Gastrocnemius medialis (tissue), 4 donors: ENCODE data around the gene EPN3. TPM values are rescaled to one million over a fixed set of nuclear protein-coding genes. Genes with fewer than 3 reads are reported as not detected.

Experiments used
- ATAC-seq, 2 donors: fragments of 150-250 bp; one replicate each; pipeline ENCODE4 v1.9.1; 2016
- DNase-seq, 2 donors: peaks; one replicate each; pipeline ENCODE4 v3.0.0-alpha.2; 2019
- H3K27ac ChIP-seq, 4 donors: fragments of 200-600 bp; sonication (generic); 1 replicate in 1 of 4; 2 replicates in 3 of 4; pipeline ENCODE4 v1.5.1; 2016 to 2018; ENCODE audit warnings: mild to moderate bottlenecking in 2 of 4, moderate library complexity in 1 of 4
- H3K27me3 ChIP-seq, 3 donors: fragments of 200-600 bp; sonication (generic) in 2 of 3; 1 replicate in 1 of 3; 2 replicates in 2 of 3; pipeline versions ENCODE4 v1.5.1 to v1.6.0; 2016 to 2019; ENCODE audit warnings: mild to moderate bottlenecking in 1 of 3, moderate library complexity in 1 of 3
- H3K36me3 ChIP-seq, 2 donors: fragments of 200-600 bp; sonication (generic) in 1 of 2; one replicate each; pipeline ENCODE4 v1.5.1; 2017 to 2018
- H3K4me1 ChIP-seq, 2 donors: fragments of 200-600 bp; sonication (generic) in 1 of 2; one replicate each; pipeline ENCODE4 v1.5.1; 2016 to 2017; ENCODE audit warnings: mild to moderate bottlenecking in 2 of 2
- H3K4me3 ChIP-seq, 4 donors: fragments of 200-600 bp; sonication (generic) in 3 of 4; 1 replicate in 1 of 4; 2 replicates in 3 of 4; pipeline ENCODE4 v1.5.1; 2016 to 2019; ENCODE audit warnings: mild to moderate bottlenecking in 2 of 4
- H3K9me3 ChIP-seq, 3 donors: fragments of 200-600 bp; sonication (generic) in 2 of 3; 1 replicate in 1 of 3; 2 replicates in 2 of 3; pipeline ENCODE4 v1.5.1; 2016 to 2019
- POLR2A ChIP-seq, 2 donors: fragments of 450-650 bp; IDR thresholded peaks; one replicate each; pipeline ENCODE4 v1.6.1; 2017; ENCODE audit warnings: antibody characterized with exemption in 2 of 2, mild to moderate bottlenecking in 2 of 2, moderate library complexity in 2 of 2
- in situ Hi-C, 4 donors: fragments of 200-750 bp; cut with MboI; loops; one replicate each; pipeline versions ENCODE4 v1.15.0 to v1.8.0; 2017; ENCODE audit warnings: low sequenced_read_pairs in 4 of 4
- intact Hi-C: fragments of 100-400 bp; cut with DNase I; formaldehyde crosslinking; loops from one replicate; pipeline ENCODE4 v1.15.1; 2023; ENCODE audit warnings: low total_unique reads
- total RNA-seq, 4 donors: library from RNA; depleted of rRNA; stranded (reverse); fragments of >200 nt; gene quantifications; one replicate each; pipeline versions ENCODE4 v1.1.0 to v1.2.3, GENCODE V29; 2016
- TF ChIP-seq, protein P1 (sequence below), 5 experiments: fragments of 450-650 bp in 3 of 5; fragments of 200-600 bp in 2 of 5; sonication (generic) in 2 of 5; IDR thresholded peaks in 4 of 5; conservative IDR thresholded peaks in 1 of 5; 1 replicate in 4 of 5; 2 replicates in 1 of 5; pipeline ENCODE4 v1.5.1; 2016 to 2019; ENCODE audit warnings: antibody characterized with exemption in 5 of 5, mild to moderate bottlenecking in 3 of 5, moderate library complexity in 3 of 5

The EPN3 gene
- total RNA-seq, 4 donors from 2014 or later = not detected

DNA sequence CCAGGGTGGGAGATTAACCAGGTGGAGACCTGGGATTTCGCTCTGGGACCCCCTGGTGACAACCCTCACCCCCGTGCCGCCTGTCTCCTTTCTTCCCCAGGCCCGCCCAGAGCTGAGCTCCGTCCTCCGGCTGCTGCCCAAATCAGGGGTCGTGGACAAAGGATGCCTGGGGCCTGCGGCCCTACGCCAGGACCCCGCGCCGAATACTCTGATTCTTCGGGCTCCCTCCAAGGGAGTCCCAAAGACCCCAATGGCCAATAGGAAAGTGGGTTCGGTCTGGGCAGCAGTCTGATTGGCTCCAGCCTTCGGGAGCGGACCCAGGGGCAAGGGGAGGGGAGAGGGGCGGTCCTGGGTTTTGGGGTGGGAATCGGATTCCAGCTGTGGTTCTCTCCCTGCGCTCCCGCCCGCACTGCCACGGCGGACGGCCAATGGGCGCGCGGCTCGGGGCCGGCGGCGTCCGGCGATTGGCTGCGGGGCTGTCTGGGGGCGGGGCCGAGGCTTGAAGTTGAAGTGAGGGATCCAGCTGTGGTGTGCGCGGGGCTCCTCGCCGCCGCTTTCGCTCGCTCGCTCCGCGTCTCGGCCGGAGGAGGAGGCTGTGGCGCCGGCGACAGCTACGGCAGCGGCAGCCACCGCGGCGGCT, 27.8 kb downstream of the EPN3 start, which contains the start of gene CACNA1G:
CACNA1G (plus strand) TSS at position 531 of the 640 bp plus-strand sequence. CDS start 745 bp downstream, outside the sequence.
- no peak within 1 kb of the TSS for H3K27ac ChIP-seq
- DNase-seq (peak; percentile 80 to 81), ATAC-seq (peak; percentile 84 to 85)
- TF ChIP-seq, protein P1, sequence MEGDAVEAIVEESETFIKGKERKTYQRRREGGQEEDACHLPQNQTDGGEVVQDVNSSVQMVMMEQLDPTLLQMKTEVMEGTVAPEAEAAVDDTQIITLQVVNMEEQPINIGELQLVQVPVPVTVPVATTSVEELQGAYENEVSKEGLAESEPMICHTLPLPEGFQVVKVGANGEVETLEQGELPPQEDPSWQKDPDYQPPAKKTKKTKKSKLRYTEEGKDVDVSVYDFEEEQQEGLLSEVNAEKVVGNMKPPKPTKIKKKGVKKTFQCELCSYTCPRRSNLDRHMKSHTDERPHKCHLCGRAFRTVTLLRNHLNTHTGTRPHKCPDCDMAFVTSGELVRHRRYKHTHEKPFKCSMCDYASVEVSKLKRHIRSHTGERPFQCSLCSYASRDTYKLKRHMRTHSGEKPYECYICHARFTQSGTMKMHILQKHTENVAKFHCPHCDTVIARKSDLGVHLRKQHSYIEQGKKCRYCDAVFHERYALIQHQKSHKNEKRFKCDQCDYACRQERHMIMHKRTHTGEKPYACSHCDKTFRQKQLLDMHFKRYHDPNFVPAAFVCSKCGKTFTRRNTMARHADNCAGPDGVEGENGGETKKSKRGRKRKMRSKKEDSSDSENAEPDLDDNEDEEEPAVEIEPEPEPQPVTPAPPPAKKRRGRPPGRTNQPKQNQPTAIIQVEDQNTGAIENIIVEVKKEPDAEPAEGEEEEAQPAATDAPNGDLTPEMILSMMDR (IDR thresholded peaks at IDR 0.05 in 4 of 5, conservative IDR thresholded peaks at IDR 0.05 in 1 of 5) = no peak
- TF ChIP-seq POLR2A (IDR thresholded peaks at IDR 0.05) = peak in 1 of 2 donors; percentile 26
- peak within 1 kb of the TSS; percentile 38 to 76 (median 54) for H3K4me3 ChIP-seq
- in situ Hi-C loops = no loop called here
- peaks cover 14 to 32% of the 10 kb centered on the region in 2 donors for H3K4me1 ChIP-seq
- intact Hi-C loops = no loop called here
- no peaks in the 10 kb centered on the region for H3K9me3 ChIP-seq
- H3K27me3 ChIP-seq = peaks cover 54 to 72% (median 67%) of the 10 kb centered on the region in 3 donors
- H3K36me3 ChIP-seq = no peaks in the 10 kb centered on the region

DNA sequence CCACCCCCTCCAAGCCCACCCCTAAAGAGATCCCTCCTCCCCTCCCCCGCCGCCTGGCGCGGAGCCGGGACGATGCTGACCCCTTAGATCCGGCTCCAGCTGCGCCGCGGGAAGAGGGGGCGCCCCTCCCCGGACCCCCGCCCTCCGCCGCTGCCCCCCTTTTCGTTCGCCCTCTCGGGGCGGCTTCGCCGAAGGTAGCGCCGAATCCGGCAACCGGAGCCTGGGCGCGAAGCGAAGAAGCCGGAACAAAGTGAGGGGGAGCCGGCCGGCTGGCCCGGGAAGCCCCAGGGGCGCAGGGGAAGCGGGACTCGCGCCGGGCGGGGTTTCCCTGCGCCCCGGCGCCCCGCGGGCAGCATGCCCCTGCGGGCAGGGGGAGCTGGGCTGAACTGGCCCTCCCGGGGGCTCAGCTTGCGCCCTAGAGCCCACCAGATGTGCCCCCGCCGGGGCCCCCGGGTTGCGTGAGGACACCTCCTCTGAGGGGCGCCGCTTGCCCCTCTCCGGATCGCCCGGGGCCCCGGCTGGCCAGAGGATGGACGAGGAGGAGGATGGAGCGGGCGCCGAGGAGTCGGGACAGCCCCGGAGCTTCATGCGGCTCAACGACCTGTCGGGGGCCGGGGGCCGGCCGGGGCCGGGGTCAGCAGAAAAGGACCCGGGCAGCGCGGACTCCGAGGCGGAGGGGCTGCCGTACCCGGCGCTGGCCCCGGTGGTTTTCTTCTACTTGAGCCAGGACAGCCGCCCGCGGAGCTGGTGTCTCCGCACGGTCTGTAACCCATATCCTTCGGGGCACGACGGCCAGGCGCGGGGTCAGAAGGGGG, 28.6 kb downstream of the EPN3 start:
- TF ChIP-seq, protein P1 (IDR thresholded peaks at IDR 0.05 in 4 of 5, conservative IDR thresholded peaks at IDR 0.05 in 1 of 5) = no peak
- TF ChIP-seq POLR2A (IDR thresholded peaks at IDR 0.05) = no peak
- Histone ChIP-seq H3K36me3 (no peaks in the 10 kb centered on the region), H3K4me1 (peaks cover 14 to 32% of the 10 kb centered on the region in 2 donors), H3K9me3 (no peaks in the 10 kb centered on the region), H3K4me3 (peak overlapping the region; percentile 38 to 76 (median 54)), H3K27me3 (peaks cover 57 to 80% (median 75%) of the 10 kb centered on the region in 3 donors), H3K27ac (no peak overlapping the region)
- no peak for ATAC-seq
- intact Hi-C loops (no loop called here), in situ Hi-C loops (no loop called here)
- DNase-seq = no peak

DNA sequence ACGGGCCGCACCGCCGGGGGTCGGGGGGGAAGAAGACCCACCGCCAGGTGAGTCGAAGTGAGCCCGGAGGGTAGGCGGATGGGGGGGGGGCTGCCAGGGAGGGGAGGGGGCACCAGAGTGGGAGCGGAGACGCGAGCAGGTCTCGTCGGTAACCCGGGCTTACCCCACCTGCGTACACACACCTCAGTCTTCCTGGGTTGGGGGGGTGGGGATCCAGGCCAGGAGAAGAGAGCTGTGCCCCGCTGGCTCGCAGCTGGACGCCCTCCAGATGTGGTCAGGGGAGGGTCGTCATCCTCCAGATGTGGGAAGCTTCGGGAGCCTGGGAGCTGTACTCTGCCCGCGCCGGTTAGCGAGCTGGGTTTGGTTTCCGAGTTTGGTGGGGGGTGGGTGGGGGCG, 29.2 kb downstream of the EPN3 start:
- in situ Hi-C loops (no loop called here), intact Hi-C loops (no loop called here)
- no peak overlapping the region for H3K27ac ChIP-seq
- H3K4me3 ChIP-seq = peak overlapping the region in 1 of 4 donors; percentile 55
- ATAC-seq (no peak), DNase-seq (no peak)
- H3K9me3 ChIP-seq = no peaks in the 10 kb centered on the region
- H3K36me3 ChIP-seq = no peaks in the 10 kb centered on the region
- H3K27me3 ChIP-seq = peaks cover 60 to 86% (median 76%) of the 10 kb centered on the region in 3 donors
- peaks cover 14 to 32% of the 10 kb centered on the region in 2 donors for H3K4me1 ChIP-seq
- TF ChIP-seq, protein P1 (IDR thresholded peaks at IDR 0.05 in 4 of 5, conservative IDR thresholded peaks at IDR 0.05 in 1 of 5) = no peak

DNA sequence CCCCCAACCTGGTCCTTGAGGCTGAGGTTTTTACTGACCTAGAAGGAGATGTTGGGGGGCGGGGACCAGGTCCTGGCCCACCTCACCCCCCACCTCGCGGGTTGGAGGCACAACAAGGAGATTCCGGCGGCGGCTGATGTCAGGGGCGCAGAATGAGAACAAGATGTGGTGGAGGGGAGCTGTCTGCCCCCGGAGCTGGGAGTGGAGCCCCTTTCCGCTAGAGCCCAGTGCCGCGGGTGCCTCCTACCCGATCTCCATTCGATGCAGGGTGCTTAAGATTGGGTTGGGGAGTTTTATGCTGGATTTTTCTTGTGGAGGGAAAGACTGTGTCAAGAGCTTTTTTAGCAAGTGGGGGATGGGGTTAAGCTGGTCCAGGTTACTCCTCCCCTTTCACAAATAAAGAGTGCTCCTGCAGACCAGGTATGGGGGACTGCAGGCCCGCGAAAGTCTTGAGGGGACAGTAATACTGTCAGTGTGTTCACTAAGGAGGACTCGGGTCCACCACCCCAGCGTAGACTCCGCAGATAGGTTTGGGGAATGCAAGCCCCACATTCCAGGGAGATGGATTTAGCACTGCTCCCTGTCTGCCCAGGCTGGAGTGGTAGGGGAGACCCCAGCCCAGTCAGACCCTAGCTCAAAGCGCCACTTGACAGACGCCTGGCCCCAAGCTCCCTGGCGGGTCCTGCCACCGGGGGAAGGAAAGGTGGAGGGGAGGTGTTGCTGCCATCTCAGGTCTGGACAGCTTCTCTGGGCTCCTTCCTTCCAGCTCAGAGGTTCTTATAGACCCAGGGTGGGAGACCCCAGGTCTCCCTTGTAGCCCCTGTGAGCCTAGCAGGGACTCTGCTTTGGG, 29.9 kb downstream of the EPN3 start:
- no peak for ATAC-seq
- in situ Hi-C loops (no loop called here), intact Hi-C loops (no loop called here)
- Histone ChIP-seq H3K27me3 (peaks cover 63 to 89% (median 76%) of the 10 kb centered on the region in 3 donors), H3K4me1 (peaks cover 14 to 32% of the 10 kb centered on the region in 2 donors), H3K4me3 (no peak overlapping the region), H3K9me3 (no peaks in the 10 kb centered on the region), H3K27ac (no peak overlapping the region), H3K36me3 (no peaks in the 10 kb centered on the region)
- DNase-seq = no peak
- TF ChIP-seq, protein P1 (IDR thresholded peaks at IDR 0.05 in 4 of 5, conservative IDR thresholded peaks at IDR 0.05 in 1 of 5) = no peak
- no peak for TF ChIP-seq POLR2A (IDR thresholded peaks at IDR 0.05)
